Parathyroid adenoma (tissue), 2 donors: ENCODE data around the gene SRPK1.

Experiments
- H2AFZ ChIP-seq: fragments of 300-600 bp; sonication (generic); one replicate; pipeline ENCODE4 v1.7.0; 2017; ENCODE audit warnings: antibody characterized with exemption, mild to moderate bottlenecking
- H3K27ac ChIP-seq: fragments of 300-600 bp; sonication (generic); one replicate; pipeline ENCODE4 v1.7.0; 2017
- H3K27me3 ChIP-seq: fragments of 300-600 bp; sonication (generic); one replicate; pipeline ENCODE4 v1.7.0; 2017; ENCODE audit warnings: low read length; ENCODE audit not compliant: control insufficient read depth, insufficient read depth
- H3K36me3 ChIP-seq: fragments of 300-600 bp; sonication (generic); one replicate; pipeline ENCODE4 v1.7.0; 2017; ENCODE audit warnings: low read length; ENCODE audit not compliant: control insufficient read depth, insufficient read depth
- H3K4me1 ChIP-seq: fragments of 300-600 bp; sonication (generic); one replicate; pipeline ENCODE4 v1.7.0; 2017; ENCODE audit warnings: control low read depth
- H3K4me2 ChIP-seq: fragments of 300-600 bp; sonication (generic); one replicate; pipeline ENCODE4 v1.7.0; 2017; ENCODE audit warnings: low read length
- H3K4me3 ChIP-seq: fragments of 300-600 bp; sonication (generic); one replicate; pipeline ENCODE4 v1.7.0; 2017; ENCODE audit warnings: low read depth, low read length
- H3K79me2 ChIP-seq: fragments of 300-600 bp; sonication (generic); one replicate; pipeline ENCODE4 v1.7.0; 2017; ENCODE audit warnings: control low read depth
- H3K9ac ChIP-seq: fragments of 300-600 bp; sonication (generic); one replicate; pipeline ENCODE4 v1.7.0; 2017; ENCODE audit warnings: mild to moderate bottlenecking
- H3K9me3 ChIP-seq: fragments of 300-600 bp; sonication (generic); one replicate; pipeline ENCODE4 v1.7.0; 2017; ENCODE audit warnings: low read length; ENCODE audit not compliant: control insufficient read depth
- CTCF ChIP-seq: fragments of 300-600 bp; sonication (generic); IDR thresholded peaks from one replicate; pipeline ENCODE4 v1.7.0; 2017; ENCODE audit warnings: antibody characterized with exemption, mild to moderate bottlenecking
- donor health status: primary hyperparathyroidism.

Gene SRPK1

GRCh38 chr6:35920793-35921732, at the start of gene SRPK1:
TSS of gene SRPK1 (minus strand) at chr6:35921098. CDS start at chr6:35921056, 42 bp downstream.
- Histone ChIP-seq H3K79me2 (peaks cover 3% of the 10 kb centered on the region), H3K9me3 (no peaks in the 10 kb centered on the region), H3K36me3 (no peaks in the 10 kb centered on the region), H3K27me3 (no peaks in the 10 kb centered on the region), H3K4me2 (peak within 1 kb of the TSS; percentile 94), H3K9ac (no peak within 1 kb of the TSS), H3K27ac (peak within 1 kb of the TSS; percentile 31), H2AFZ (peak within 1 kb of the TSS; percentile 95), H3K4me1 (peaks cover 7% of the 10 kb centered on the region), H3K4me3 (peak within 1 kb of the TSS; percentile 78)
- TF ChIP-seq CTCF, result no peak

- no peak overlapping the region for H2AFZ ChIP-seq
- H3K79me2 ChIP-seq, result no peaks in the 10 kb centered on the region
- H3K27me3 ChIP-seq, result no peaks in the 10 kb centered on the region
- H3K36me3 ChIP-seq, result no peaks in the 10 kb centered on the region
- no peak overlapping the region for H3K4me3 ChIP-seq
- no peak overlapping the region for H3K9ac ChIP-seq
- no peaks in the 10 kb centered on the region for H3K4me1 ChIP-seq
- H3K27ac ChIP-seq, result no peak overlapping the region
- no peak for TF ChIP-seq CTCF
- no peaks in the 10 kb centered on the region for H3K9me3 ChIP-seq
- H3K4me2 ChIP-seq, result no peak overlapping the region
These were observed 49.3 kb upstream of the SRPK1 start for GRCh38 chr6:35970181-35970580.

- H3K4me2 ChIP-seq, result no peak overlapping the region
- H3K79me2 ChIP-seq, result no peaks in the 10 kb centered on the region
- H3K9me3 ChIP-seq, result no peaks in the 10 kb centered on the region
- no peak for TF ChIP-seq CTCF
- no peaks in the 10 kb centered on the region for H3K36me3 ChIP-seq
- no peak overlapping the region for H3K9ac ChIP-seq
- H3K4me1 ChIP-seq, result no peaks in the 10 kb centered on the region
- no peaks in the 10 kb centered on the region for H3K27me3 ChIP-seq
- no peak overlapping the region for H3K4me3 ChIP-seq
- no peak overlapping the region for H3K27ac ChIP-seq
- H2AFZ ChIP-seq, result no peak overlapping the region
These were observed 48.7 kb upstream of the SRPK1 start for GRCh38 chr6:35969646-35970045.

GRCh38 chr6:35968821-35969220, 47.9 kb upstream of the SRPK1 start:
- TF ChIP-seq CTCF, result no peak
- Histone ChIP-seq H3K27ac (no peak overlapping the region), H3K4me1 (no peaks in the 10 kb centered on the region), H3K4me3 (no peak overlapping the region), H2AFZ (no peak overlapping the region), H3K4me2 (no peak overlapping the region), H3K79me2 (no peaks in the 10 kb centered on the region), H3K9ac (no peak overlapping the region), H3K27me3 (no peaks in the 10 kb centered on the region), H3K9me3 (no peaks in the 10 kb centered on the region), H3K36me3 (no peaks in the 10 kb centered on the region)
